Tibial nerve (tissue), 4 donors: ENCODE data around the gene AKR1E2.

Source experiments
- EP300 ChIP-seq, 2 donors: sonication (generic); formaldehyde crosslinking; IDR thresholded peaks; one replicate each; pipeline ENCODE4 v1.6.1; 2017; ENCODE audit warnings: antibody characterized with exemption in 2 of 2, mild to moderate bottlenecking in 1 of 2
- POLR2A ChIP-seq, 2 donors: fragments of 450-650 bp; IDR thresholded peaks; one replicate each; pipeline ENCODE4 v1.6.1; 2017; ENCODE audit warnings: antibody characterized with exemption in 2 of 2, mild to moderate bottlenecking in 2 of 2, moderate library complexity in 2 of 2
- TF ChIP-seq, protein P1 (sequence below), 5 experiments: fragments of 200-600 bp in 3 of 5; fragments of 450-650 bp in 2 of 5; sonication (generic) in 3 of 5; IDR thresholded peaks; one replicate each; pipeline ENCODE4 v1.5.1; 2016 to 2019; ENCODE audit warnings: antibody characterized with exemption in 5 of 5, mild to moderate bottlenecking in 3 of 5, moderate library complexity in 2 of 5

- TF ChIP-seq, protein P1, sequence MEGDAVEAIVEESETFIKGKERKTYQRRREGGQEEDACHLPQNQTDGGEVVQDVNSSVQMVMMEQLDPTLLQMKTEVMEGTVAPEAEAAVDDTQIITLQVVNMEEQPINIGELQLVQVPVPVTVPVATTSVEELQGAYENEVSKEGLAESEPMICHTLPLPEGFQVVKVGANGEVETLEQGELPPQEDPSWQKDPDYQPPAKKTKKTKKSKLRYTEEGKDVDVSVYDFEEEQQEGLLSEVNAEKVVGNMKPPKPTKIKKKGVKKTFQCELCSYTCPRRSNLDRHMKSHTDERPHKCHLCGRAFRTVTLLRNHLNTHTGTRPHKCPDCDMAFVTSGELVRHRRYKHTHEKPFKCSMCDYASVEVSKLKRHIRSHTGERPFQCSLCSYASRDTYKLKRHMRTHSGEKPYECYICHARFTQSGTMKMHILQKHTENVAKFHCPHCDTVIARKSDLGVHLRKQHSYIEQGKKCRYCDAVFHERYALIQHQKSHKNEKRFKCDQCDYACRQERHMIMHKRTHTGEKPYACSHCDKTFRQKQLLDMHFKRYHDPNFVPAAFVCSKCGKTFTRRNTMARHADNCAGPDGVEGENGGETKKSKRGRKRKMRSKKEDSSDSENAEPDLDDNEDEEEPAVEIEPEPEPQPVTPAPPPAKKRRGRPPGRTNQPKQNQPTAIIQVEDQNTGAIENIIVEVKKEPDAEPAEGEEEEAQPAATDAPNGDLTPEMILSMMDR (IDR thresholded peaks at IDR 0.05): no peak
- no peak for TF ChIP-seq POLR2A (IDR thresholded peaks at IDR 0.05)
- no peak for TF ChIP-seq EP300 (IDR thresholded peaks at IDR 0.05)
Observed at GRCh38 chr10:4846775-4847174, 20.8 kb downstream of the AKR1E2 start.
